Prostate gland (tissue), 2 donors: ENCODE measurements around the gene ADGRG1. TPM values are rescaled to one million over a fixed set of nuclear protein-coding genes. Genes with fewer than 3 reads are reported as not detected.

Experiments
- DNase-seq: peaks from one replicate; pipeline ENCODE4 v3.0.0-alpha.2; 2019; ENCODE audit warnings: low spot score
- H3K27ac ChIP-seq, 2 donors: fragments of 200-600 bp; sonication (generic); 2 replicates each; pipeline ENCODE4 v1.5.1; 2017 to 2019
- H3K27me3 ChIP-seq: fragments of 200-600 bp; sonication (generic); replicated peaks from 2 replicates; pipeline ENCODE4 v1.5.1; 2019; ENCODE audit not compliant: insufficient read depth
- H3K36me3 ChIP-seq, 2 donors: fragments of 200-600 bp; sonication (generic); 1 replicate in 1 of 2; 2 replicates in 1 of 2; pipeline versions ENCODE4 v1.5.1 to v1.8.1; 2017 to 2019
- H3K4me1 ChIP-seq: fragments of 200-600 bp; sonication (generic); replicated peaks from 2 replicates; pipeline ENCODE4 v1.5.1; 2019
- H3K4me3 ChIP-seq, 2 donors: fragments of 200-600 bp; sonication (generic); 2 replicates each; pipeline ENCODE4 v1.5.1; 2017 to 2019
- H3K9me3 ChIP-seq: fragments of 200-600 bp; sonication (generic); 2 replicates; pipeline ENCODE4 v1.5.1; 2017
- POLR2A ChIP-seq: fragments of 450-650 bp; IDR thresholded peaks from one replicate; pipeline ENCODE4 v1.6.1; 2016; ENCODE audit warnings: antibody characterized with exemption, mild to moderate bottlenecking
- POLR2AphosphoS5 ChIP-seq: sonication (generic); formaldehyde crosslinking; IDR thresholded peaks from one replicate; pipeline ENCODE4 v1.6.1; 2017; ENCODE audit warnings: antibody characterized with exemption
- WGBS: methylation state at CpG from one replicate; pipeline ENCODE4 v1.1.5; 2018; 5-methylcytosine and 5-hydroxymethylcytosine counted together
- intact Hi-C: fragments of 100-400 bp; cut with DNase I; formaldehyde crosslinking; loops from one replicate; pipeline ENCODE4 v1.14.2; 2022
- total RNA-seq, 2 donors: library from RNA; depleted of rRNA; stranded (reverse); fragments of >200 nt; gene quantifications; one replicate each; pipeline ENCODE4 v1.1.0, GENCODE V29; 2016
- TF ChIP-seq, protein P1 (sequence below), 4 experiments: fragments of 200-600 bp in 2 of 4; fragments of 450-650 bp in 2 of 4; sonication (generic) in 2 of 4; IDR thresholded peaks; 1 replicate in 3 of 4; 2 replicates in 1 of 4; pipeline ENCODE4 v1.5.1; 2016 to 2019; ENCODE audit warnings: antibody characterized with exemption in 4 of 4, mild to moderate bottlenecking in 2 of 4, moderate library complexity in 2 of 4

Gene ADGRG1
- total RNA-seq, 2 donors from 2014 or later = 78.5 to 347 TPM

DNA sequence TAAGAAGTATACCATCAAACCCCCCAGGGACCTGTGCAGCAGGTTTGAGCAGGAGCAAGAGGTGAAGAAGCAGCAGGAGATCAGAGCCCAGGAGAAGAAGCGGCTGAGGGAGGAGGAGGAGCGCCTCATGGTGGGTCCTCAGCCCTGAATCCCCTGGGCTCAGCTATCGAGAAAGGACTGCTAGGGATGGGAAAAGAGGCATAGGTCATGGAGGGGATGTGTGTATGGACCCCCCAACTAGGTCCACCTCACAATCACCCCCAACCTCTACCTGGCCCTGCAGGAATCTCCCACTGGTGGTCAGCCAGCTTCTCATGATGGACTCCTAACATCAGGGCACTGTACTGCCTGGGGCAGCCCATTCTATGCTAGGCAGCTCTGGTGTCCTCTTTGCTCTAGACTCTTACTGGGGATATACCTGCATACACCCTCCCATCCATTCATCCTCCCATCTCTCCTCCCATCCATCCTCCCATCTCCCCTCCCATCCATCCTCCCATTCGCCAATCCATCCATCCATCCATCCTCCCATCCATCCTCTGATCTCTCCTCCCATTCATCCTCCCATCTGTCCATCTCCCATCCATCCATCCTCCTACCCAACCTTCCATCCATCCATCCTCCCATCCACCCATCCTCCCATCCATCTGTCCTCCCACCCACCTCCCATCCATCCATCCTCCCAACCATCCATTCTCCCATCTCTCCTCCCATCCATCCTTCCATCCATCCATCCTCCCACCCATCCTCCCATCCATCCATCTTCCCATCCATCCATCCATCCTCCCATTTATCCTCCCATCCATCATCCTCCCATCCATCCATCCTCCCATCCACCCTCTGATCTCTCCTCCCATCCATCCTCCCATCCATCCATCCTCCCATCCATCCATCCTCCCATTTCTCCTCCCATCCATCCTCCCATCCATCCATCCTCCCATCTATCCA is 76.7 kb downstream of the ADGRG1 start:
- H3K4me3 ChIP-seq = no peak overlapping the region
- H3K4me1 ChIP-seq = no peaks in the 10 kb centered on the region
- no peak for DNase-seq
- no peaks in the 10 kb centered on the region for H3K27me3 ChIP-seq
- H3K36me3 ChIP-seq = no peaks in the 10 kb centered on the region
- no peaks in the 10 kb centered on the region for H3K9me3 ChIP-seq
- H3K27ac ChIP-seq = no peak overlapping the region
- 96% methylated on average over 4 of the region's 4 CpGs for WGBS
- TF ChIP-seq, protein P1, sequence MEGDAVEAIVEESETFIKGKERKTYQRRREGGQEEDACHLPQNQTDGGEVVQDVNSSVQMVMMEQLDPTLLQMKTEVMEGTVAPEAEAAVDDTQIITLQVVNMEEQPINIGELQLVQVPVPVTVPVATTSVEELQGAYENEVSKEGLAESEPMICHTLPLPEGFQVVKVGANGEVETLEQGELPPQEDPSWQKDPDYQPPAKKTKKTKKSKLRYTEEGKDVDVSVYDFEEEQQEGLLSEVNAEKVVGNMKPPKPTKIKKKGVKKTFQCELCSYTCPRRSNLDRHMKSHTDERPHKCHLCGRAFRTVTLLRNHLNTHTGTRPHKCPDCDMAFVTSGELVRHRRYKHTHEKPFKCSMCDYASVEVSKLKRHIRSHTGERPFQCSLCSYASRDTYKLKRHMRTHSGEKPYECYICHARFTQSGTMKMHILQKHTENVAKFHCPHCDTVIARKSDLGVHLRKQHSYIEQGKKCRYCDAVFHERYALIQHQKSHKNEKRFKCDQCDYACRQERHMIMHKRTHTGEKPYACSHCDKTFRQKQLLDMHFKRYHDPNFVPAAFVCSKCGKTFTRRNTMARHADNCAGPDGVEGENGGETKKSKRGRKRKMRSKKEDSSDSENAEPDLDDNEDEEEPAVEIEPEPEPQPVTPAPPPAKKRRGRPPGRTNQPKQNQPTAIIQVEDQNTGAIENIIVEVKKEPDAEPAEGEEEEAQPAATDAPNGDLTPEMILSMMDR (IDR thresholded peaks at IDR 0.05) = no peak
- TF ChIP-seq POLR2AphosphoS5 (no peak), POLR2A (no peak)
- intact Hi-C loops = no loop called here

DNA sequence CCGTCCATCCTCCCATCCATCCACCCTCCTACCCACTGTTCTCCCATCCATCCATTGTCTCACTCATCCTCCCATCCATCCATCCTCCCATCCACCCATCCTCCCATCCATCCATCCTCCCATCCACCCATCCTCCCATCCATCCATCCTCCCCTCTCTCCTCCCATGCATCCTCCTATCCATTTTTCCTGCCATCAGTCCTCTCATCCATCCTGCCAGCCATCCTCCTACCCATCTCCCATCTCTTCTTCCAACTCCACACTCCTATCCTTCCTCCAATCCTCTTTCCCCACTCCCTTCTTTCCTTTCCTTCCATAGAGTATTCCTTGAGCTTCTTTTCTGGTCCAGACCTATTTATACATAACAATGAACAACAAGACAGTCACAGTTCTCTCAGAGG is 78.3 kb downstream of the ADGRG1 start:
- WGBS = 80% methylated on average over 1 of the region's 1 CpG
- no peak for TF ChIP-seq POLR2A
- no peak for TF ChIP-seq POLR2AphosphoS5
- TF ChIP-seq, protein P1 (IDR thresholded peaks at IDR 0.05) = no peak
- DNase-seq = no peak
- Histone ChIP-seq H3K4me3 (no peak overlapping the region), H3K4me1 (no peaks in the 10 kb centered on the region), H3K27me3 (no peaks in the 10 kb centered on the region), H3K9me3 (no peaks in the 10 kb centered on the region), H3K36me3 (no peaks in the 10 kb centered on the region), H3K27ac (no peak overlapping the region)
- intact Hi-C loops = no loop called here

DNA sequence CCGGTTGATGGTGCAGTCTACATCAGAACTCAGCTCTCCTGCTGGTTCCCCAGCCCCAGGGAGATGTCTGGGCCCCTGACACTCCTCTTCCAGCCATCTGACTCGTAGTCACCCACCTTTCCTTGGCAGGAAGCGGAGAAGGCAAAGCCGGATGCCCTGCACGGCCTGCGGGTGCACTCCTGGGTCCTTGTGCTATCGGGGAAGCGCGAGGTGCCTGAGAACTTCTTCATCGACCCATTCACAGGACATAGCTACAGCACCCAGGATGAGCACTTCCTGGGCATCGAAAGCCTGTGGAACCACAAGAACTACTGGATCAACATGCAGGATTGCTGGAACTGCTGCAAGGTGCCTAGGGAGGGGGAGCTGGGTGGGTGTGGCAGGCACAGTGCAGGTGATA is 78.9 kb downstream of the ADGRG1 start:
- DNase-seq = no peak
- Histone ChIP-seq H3K36me3 (no peaks in the 10 kb centered on the region), H3K9me3 (no peaks in the 10 kb centered on the region), H3K4me1 (no peaks in the 10 kb centered on the region), H3K27ac (no peak overlapping the region), H3K4me3 (no peak overlapping the region), H3K27me3 (no peaks in the 10 kb centered on the region)
- intact Hi-C loops = no loop called here
- no peak for TF ChIP-seq POLR2A
- TF ChIP-seq, protein P1 (IDR thresholded peaks at IDR 0.05) = no peak
- TF ChIP-seq POLR2AphosphoS5 = no peak
- WGBS = 91% methylated on average over 11 of the region's 11 CpGs

DNA sequence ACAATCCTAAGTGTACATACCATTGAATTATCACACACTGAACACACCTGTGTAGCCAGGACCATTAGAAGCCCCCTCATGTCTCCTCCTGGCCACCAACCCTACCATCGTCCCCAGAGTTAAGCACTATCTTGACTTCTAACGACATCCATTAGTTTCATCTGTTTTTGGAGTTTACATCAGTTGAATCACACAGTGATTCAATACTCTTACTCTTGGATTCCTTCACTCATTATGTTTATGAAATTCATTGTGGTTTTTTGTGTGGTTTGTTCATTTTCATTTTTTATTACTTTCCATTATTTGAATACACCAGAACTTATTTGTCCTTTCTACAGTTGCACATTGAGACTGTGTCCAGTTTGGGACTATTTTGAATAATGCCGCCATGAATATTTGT is 79.7 kb downstream of the ADGRG1 start:
- Histone ChIP-seq H3K27me3 (no peaks in the 10 kb centered on the region), H3K36me3 (no peaks in the 10 kb centered on the region), H3K9me3 (no peaks in the 10 kb centered on the region), H3K4me1 (no peaks in the 10 kb centered on the region), H3K27ac (no peak overlapping the region), H3K4me3 (no peak overlapping the region)
- intact Hi-C loops = no loop called here
- TF ChIP-seq POLR2AphosphoS5 (no peak), POLR2A (no peak)
- TF ChIP-seq, protein P1 (IDR thresholded peaks at IDR 0.05) = no peak
- WGBS = 93% methylated on average over 3 of the region's 3 CpGs
- no peak for DNase-seq

DNA sequence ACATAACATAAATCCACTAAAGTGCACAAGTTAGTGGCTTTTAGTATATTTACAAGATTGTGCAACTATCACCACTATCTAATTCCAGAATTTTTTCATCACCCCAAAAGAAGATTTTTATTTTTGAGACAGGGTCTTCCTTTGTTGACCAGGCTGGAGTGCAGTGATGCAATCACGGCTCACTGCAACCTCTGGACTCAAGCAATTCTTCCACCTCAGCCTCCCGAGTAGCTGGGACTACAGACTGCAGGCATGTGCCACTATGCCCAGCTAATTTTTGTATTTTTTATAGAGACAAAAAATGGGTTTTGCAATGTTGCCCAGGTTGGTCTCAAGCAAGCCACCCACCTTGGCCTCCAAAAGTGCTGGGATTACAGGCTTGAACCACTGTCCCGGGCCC is 81.2 kb downstream of the ADGRG1 start:
- intact Hi-C loops = loop anchor here (10.0 kb wide), 1 partner anchor 55 kb away; no protein-coding TSS in a partner anchor
- no peak overlapping the region for H3K4me3 ChIP-seq

More for the DNA sequence above, 81.2 kb downstream of the ADGRG1 start:
- 89% methylated on average over 3 of the region's 3 CpGs for WGBS
- no peak for TF ChIP-seq POLR2A
- TF ChIP-seq, protein P1 (IDR thresholded peaks at IDR 0.05) = no peak
- TF ChIP-seq POLR2AphosphoS5 = no peak
- no peak for DNase-seq
- H3K27me3 ChIP-seq = no peaks in the 10 kb centered on the region
- H3K4me1 ChIP-seq = no peaks in the 10 kb centered on the region
- H3K9me3 ChIP-seq = no peaks in the 10 kb centered on the region
- no peaks in the 10 kb centered on the region for H3K36me3 ChIP-seq
- no peak overlapping the region for H3K27ac ChIP-seq
